ENCODE measurements around the gene SLC44A1.

The SLC44A1 gene

GRCh38 chr9:105401651-105402050 lies 157.2 kb downstream of the SLC44A1 start:
- FAIRE-seq (peak; percentile 57), DNase-seq (ENCODE audit: insufficient read length, low spot score) (no peak)
- TF ChIP-seq POLR2A (IDR thresholded peaks at IDR 0.05; ENCODE audit: low read depth, low read length) = no peak

DNA sequence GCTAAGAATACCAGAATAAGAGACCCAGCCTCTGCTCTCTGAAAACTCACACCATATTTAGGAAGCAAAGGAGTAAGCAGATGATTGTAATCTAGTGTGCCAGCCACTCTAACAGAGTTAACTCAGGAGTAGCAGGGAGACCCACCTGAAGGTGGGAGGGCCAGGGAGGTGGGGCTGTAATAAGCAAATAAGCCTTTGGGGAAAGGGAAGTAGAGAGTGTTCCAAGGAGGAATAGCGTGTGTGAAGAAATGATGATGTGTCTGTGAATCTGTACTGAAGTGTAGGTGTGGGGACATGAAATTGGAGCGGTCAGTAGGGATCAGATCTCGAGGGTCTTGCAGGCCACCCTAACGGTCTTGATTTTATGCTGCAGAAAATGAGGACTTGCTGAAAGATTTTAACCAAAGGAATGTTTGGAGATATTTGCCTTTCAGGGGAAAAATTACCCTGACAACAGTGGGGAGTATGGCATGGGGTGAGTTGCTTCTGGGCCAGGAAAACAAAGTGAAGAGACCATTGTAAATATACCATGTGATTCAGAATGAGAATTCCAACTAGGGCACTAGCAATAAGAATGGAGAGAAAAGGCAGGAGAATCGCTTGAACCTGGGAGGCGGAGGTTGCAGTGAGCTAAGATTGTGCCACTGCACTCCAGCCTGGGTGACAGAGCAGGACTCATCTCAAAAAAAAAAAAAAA lies 159.2 kb downstream of the SLC44A1 start:
- TF ChIP-seq POLR2A (IDR thresholded peaks at IDR 0.05; ENCODE audit: low read depth, low read length) = no peak
- no peak for FAIRE-seq
- DNase-seq (ENCODE audit: insufficient read length, low spot score) = no peak

DNA sequence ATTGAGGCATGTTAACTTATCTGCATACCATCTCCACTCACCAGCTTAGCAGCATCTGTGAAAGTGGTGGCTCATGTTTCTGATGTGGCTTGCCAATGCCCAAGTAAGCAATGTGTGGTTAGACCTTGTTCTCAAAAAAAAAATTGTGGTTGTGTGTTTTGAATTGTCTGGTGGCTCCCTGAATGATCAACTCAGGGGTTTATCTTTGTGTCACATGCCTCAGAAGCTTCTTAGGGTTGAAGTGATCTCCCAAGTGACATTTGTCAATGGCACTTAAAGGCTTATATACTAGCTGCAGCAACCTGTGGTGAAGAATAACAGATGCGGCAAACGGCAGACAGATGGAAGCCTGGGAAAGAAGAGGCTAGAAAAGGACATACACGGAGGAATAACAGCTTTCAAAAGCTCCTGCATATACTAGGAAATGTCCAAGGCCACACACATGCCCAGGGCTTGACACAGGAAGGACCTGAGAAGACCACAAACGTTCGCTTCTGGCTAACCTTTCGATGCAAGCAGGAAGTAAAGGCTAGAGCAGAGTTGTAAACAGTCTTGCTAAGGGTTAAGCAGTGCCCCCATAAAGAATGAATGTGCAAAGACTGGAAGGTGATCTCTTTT lies 161.2 kb downstream of the SLC44A1 start:
- FAIRE-seq (peak; percentile 36), DNase-seq (ENCODE audit: insufficient read length, low spot score) (no peak)
- no peak for TF ChIP-seq POLR2A (IDR thresholded peaks at IDR 0.05; ENCODE audit: low read depth, low read length)

GRCh38 chr9:105406369-105406768 lies 161.9 kb downstream of the SLC44A1 start:
- DNase-seq (ENCODE audit: insufficient read length, low spot score) = no peak
- FAIRE-seq = no peak
- no peak for TF ChIP-seq POLR2A (IDR thresholded peaks at IDR 0.05; ENCODE audit: low read depth, low read length)

DNA sequence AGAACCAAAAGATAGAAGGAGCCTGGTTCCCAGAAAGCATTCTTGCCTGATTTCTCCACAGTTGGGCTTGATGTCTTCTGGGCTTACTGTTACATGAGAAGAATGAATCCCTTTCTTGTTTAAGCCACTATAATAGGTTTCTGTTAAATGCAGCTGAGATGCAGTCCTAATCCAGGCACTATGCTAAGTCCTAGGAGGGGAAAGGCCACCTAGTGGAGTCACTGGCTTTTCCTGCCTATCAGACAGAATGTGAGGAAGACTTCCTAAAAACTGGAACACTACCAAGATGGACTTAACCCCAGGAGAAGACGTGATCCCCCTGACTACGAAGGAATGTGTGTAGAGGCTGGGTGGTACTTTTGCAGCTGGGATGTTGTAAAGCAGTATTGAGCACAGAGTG lies 169.1 kb downstream of the SLC44A1 start:
- DNase-seq (ENCODE audit: insufficient read length, low spot score) (peak; percentile 23), FAIRE-seq (peak; percentile 96)
- TF ChIP-seq POLR2A (IDR thresholded peaks at IDR 0.05; ENCODE audit: low read depth, low read length) = no peak

- FAIRE-seq = peak; percentile 80
- TF ChIP-seq POLR2A (IDR thresholded peaks at IDR 0.05; ENCODE audit: low read depth, low read length) = no peak
- DNase-seq (ENCODE audit: insufficient read length, low spot score) = peak; percentile 48
These were observed 170.7 kb downstream of the SLC44A1 start for GRCh38 chr9:105414947-105415661.

- TF ChIP-seq POLR2A (IDR thresholded peaks at IDR 0.05; ENCODE audit: low read depth, low read length) = no peak
- DNase-seq (ENCODE audit: insufficient read length, low spot score) = no peak
- no peak for FAIRE-seq
These were observed 171.2 kb downstream of the SLC44A1 start for GRCh38 chr9:105415662-105415980.

GRCh38 chr9:105416840-105417239 lies 172.4 kb downstream of the SLC44A1 start:
- FAIRE-seq (no peak), DNase-seq (ENCODE audit: insufficient read length, low spot score) (no peak)
- TF ChIP-seq POLR2A (IDR thresholded peaks at IDR 0.05; ENCODE audit: low read depth, low read length) = no peak

GRCh38 chr9:105418588-105419500 lies 174.4 kb downstream of the SLC44A1 start:
- TF ChIP-seq POLR2A (IDR thresholded peaks at IDR 0.05; ENCODE audit: low read depth, low read length) = no peak

GRCh38 chr9:105419816-105420597 lies 175.6 kb downstream of the SLC44A1 start:
- FAIRE-seq = no peak

More at GRCh38 chr9:105418588-105419500, 174.4 kb downstream of the SLC44A1 start:
- no peak for DNase-seq (ENCODE audit: insufficient read length, low spot score)
- FAIRE-seq = no peak

GRCh38 chr9:105421154-105421553 lies 176.7 kb downstream of the SLC44A1 start:
- no peak for TF ChIP-seq POLR2A (IDR thresholded peaks at IDR 0.05; ENCODE audit: low read depth, low read length)
- DNase-seq (ENCODE audit: insufficient read length, low spot score) (no peak), FAIRE-seq (peak; percentile 36)

More at GRCh38 chr9:105419816-105420597, 175.6 kb downstream of the SLC44A1 start:
- DNase-seq (ENCODE audit: insufficient read length, low spot score) = no peak
- TF ChIP-seq POLR2A (IDR thresholded peaks at IDR 0.05; ENCODE audit: low read depth, low read length) = no peak

- DNase-seq (ENCODE audit: insufficient read length, low spot score) (no peak), FAIRE-seq (no peak)
- TF ChIP-seq POLR2A (IDR thresholded peaks at IDR 0.05; ENCODE audit: low read depth, low read length) = no peak
These were observed 177.4 kb downstream of the SLC44A1 start for GRCh38 chr9:105421864-105422263.
